HepG2 (cell line): ENCODE measurements around the gene SLC2A10. TPM values are rescaled to one million over a fixed set of nuclear protein-coding genes. Genes with fewer than 3 reads are reported as not detected.

Source experiments
- AHDC1 ChIP-seq: sonication (generic); formaldehyde crosslinking; IDR thresholded peaks from 2 replicates; pipeline ENCODE4 v1.5.1; 2020; ENCODE audit warnings: mild to moderate bottlenecking, missing genetic modification reagents, borderline replicate concordance
- BORCS8-MEF2B ChIP-seq: sonication (generic); formaldehyde crosslinking; IDR thresholded peaks from 2 replicates; pipeline ENCODE4 v1.8.0; 2022; ENCODE audit warnings: mild to moderate bottlenecking, missing genetic modification reagents
- ERF ChIP-seq: IDR thresholded peaks from 2 replicates; pipeline ENCODE4 v1.6.1; 2018; ENCODE audit warnings: missing biosample characterization, missing genetic modification reagents
- GZF1 ChIP-seq: sonication (generic); formaldehyde crosslinking; IDR thresholded peaks from 2 replicates; pipeline ENCODE4 v1.5.1; 2020; ENCODE audit warnings: mild to moderate bottlenecking, missing genetic modification reagents
- KLF12 ChIP-seq: sonication (generic); formaldehyde crosslinking; IDR thresholded peaks from 2 replicates; pipeline ENCODE4 v1.4.0; 2020; ENCODE audit warnings: missing genetic modification reagents, borderline replicate concordance
- KLF15 ChIP-seq: sonication (generic); formaldehyde crosslinking; IDR thresholded peaks from 2 replicates; pipeline ENCODE4 v1.8.1; 2023; ENCODE audit warnings: borderline replicate concordance, mild to moderate bottlenecking, inconsistent platforms, missing genetic modification reagents, mixed read lengths
- PBX2 ChIP-seq: IDR thresholded peaks from 2 replicates; pipeline ENCODE4 v1.6.1; 2016; ENCODE audit warnings: control low read depth
- RBAK ChIP-seq: sonication (generic); formaldehyde crosslinking; IDR thresholded peaks from 2 replicates; pipeline ENCODE4 v1.5.1; 2020; ENCODE audit warnings: mild to moderate bottlenecking, missing genetic modification reagents
- SMAD9 ChIP-seq: sonication (generic); formaldehyde crosslinking; IDR thresholded peaks from 2 replicates; pipeline ENCODE4 v1.5.1; 2020; ENCODE audit warnings: mild to moderate bottlenecking, missing genetic modification reagents
- TBP ChIP-seq: sonication (generic); formaldehyde crosslinking; IDR thresholded peaks from 2 replicates; pipeline ENCODE4 v1.5.0; 2020; ENCODE audit warnings: missing genetic modification reagents
- TFAP4 ChIP-seq: sonication (generic); IDR thresholded peaks from 2 replicates; pipeline ENCODE4 v1.6.1; 2016; ENCODE audit warnings: low read depth, borderline replicate concordance
- UBTF ChIP-seq: sonication (generic); formaldehyde crosslinking; IDR thresholded peaks from 2 replicates; pipeline ENCODE4 v1.4.0; 2020; ENCODE audit warnings: mild to moderate bottlenecking, missing genetic modification reagents
- ZBTB2 ChIP-seq: sonication (generic); formaldehyde crosslinking; IDR thresholded peaks from 2 replicates; pipeline ENCODE4 v1.8.0; 2022; ENCODE audit warnings: low read depth, missing genetic modification reagents
- ZBTB37 ChIP-seq: sonication (generic); formaldehyde crosslinking; IDR thresholded peaks from 2 replicates; pipeline ENCODE4 v1.4.0; 2020; ENCODE audit warnings: mild to moderate bottlenecking, missing genetic modification reagents
- ZKSCAN1 ChIP-seq: fragments of 150-350 bp; IDR thresholded peaks from 2 replicates; pipeline ENCODE4 v1.6.1; 2014; ENCODE audit warnings: low read length
- ZKSCAN5 ChIP-seq: sonication (generic); formaldehyde crosslinking; IDR thresholded peaks from 2 replicates; pipeline ENCODE4 v1.5.1; 2020; ENCODE audit warnings: mild to moderate bottlenecking, missing genetic modification reagents
- ZNF251 ChIP-seq: sonication (generic); formaldehyde crosslinking; IDR thresholded peaks from 2 replicates; pipeline ENCODE4 v1.9.0; 2021; ENCODE audit warnings: mild to moderate bottlenecking, missing genetic modification reagents
- ZNF3 ChIP-seq: IDR thresholded peaks from 2 replicates; pipeline ENCODE4 v1.7.0; 2017; ENCODE audit warnings: inconsistent platforms
- polyA plus RNA-seq, 8 experiments: library from polyadenylated mRNA; depleted of rRNA in 3 of 8; stranded (reverse) in 7 of 8; unstranded in 1 of 8; fragments of >200 nt; fragmentation: Illumina TruSeq in 4 of 8; extraction: Trizol in 4 of 8; gene quantifications; 2 replicates each; pipeline versions ENCODE4 v1.2.1 to v1.2.3, GENCODE V29; 2011 to 2016; ENCODE audit warnings: low read depth in 4 of 8, missing spikeins in 1 of 8, mixed read lengths in 1 of 8; ENCODE audit not compliant: insufficient read depth in 1 of 8
- total RNA-seq, 5 experiments: library from RNA; depleted of rRNA; stranded (reverse); fragments of >200 nt; fragmentation: Illumina TruSeq; extraction: Trizol; gene quantifications; 2 replicates each; pipeline ENCODE4 v1.2.3, GENCODE V29; 2016; ENCODE audit warnings: low read depth in 1 of 5

The SLC2A10 gene
- total and polyA plus RNA-seq, 2 of the 13 experiments (the other 11 are each of a cell fraction or from before 2014, with no cell fraction given), result 16.0 to 18.4 TPM

- TF ChIP-seq PBX2 (no peak), ZBTB37 (CRISPR knock-in tag) (no peak), KLF12 (CRISPR knock-in tag) (no peak), SMAD9 (CRISPR knock-in tag) (no peak), ZKSCAN1 (no peak), GZF1 (CRISPR knock-in tag) (peak; percentile 4; the same call in 1 of the 2 replicates), ZNF3 (CRISPR knock-in tag) (no peak), ZBTB2 (CRISPR knock-in tag) (no peak), BORCS8-MEF2B (0 out of 2 replicates have a peak, but pooled peaks have one; percentile 4), TBP (CRISPR knock-in tag) (no peak), KLF15 (CRISPR knock-in tag) (no peak), TFAP4 (no peak), ZNF251 (CRISPR knock-in tag) (peak; percentile 65; the same call in 1 of the 2 replicates), RBAK (0 out of 2 replicates have a peak, but pooled peaks have one; percentile 11), ERF (no peak), ZKSCAN5 (CRISPR knock-in tag) (no peak; the same call in 1 of the 2 replicates), AHDC1 (CRISPR knock-in tag) (no peak), UBTF (no peak)
Measured at GRCh38 chr20:46709055-46709458, 392 bp upstream of the SLC2A10 start (continued).
